ENCODE measurements around the gene ARMC2. TPM values are rescaled to one million over a fixed set of nuclear protein-coding genes. Genes with fewer than 3 reads are reported as not detected.

Gene ARMC2
- polyA plus RNA-seq, 1 of the 3 experiments (the other 2 are of a cell fraction): 2.4 TPM

- Histone ChIP-seq H3K27ac (ENCODE audit: low read depth in 2 of 2, low read length in 1 of 2) (no peak overlapping the region), H3K27me3 (ENCODE audit: insufficient read depth) (no peaks in the 10 kb centered on the region), H3K79me2 (ENCODE audit: insufficient read depth) (no peaks in the 10 kb centered on the region), H3K9me3 (no peaks in the 10 kb centered on the region), H2AFZ (ENCODE audit: low read depth) (no peak overlapping the region), H3F3A (replicated peaks; ENCODE audit: insufficient read depth) (peaks cover 3% of the 10 kb centered on the region), H4K20me1 (ENCODE audit: insufficient read depth) (no peaks in the 10 kb centered on the region), H3K4me2 (no peak overlapping the region), H3K4me3 (ENCODE audit: low read depth in 2 of 2, low read length in 1 of 2) (no peak overlapping the region), H3K36me3 (replicated peaks in 1 of 2; ENCODE audit: control insufficient read depth in 1 of 2, insufficient read depth in 2 of 2, low read length in 1 of 2) (no peaks in the 10 kb centered on the region), H3K4me1 (ENCODE audit: control insufficient read depth in 1 of 2, insufficient read depth in 2 of 2, low read depth in 1 of 2, low read length in 1 of 2) (no peaks in the 10 kb centered on the region; a peak in 1 of 4 replicates), H3K9ac (no peak overlapping the region), H3K9me2 (no peaks in the 10 kb centered on the region)
- CTCF ChIA-PET: interaction anchor here (1.0 kb wide), 1 partner anchor 53 kb away, joined by 3 read pairs; no protein-coding TSS in a partner anchor
- TF ChIP-seq USF1 (IDR thresholded peaks at IDR 0.05; ENCODE audit: borderline replicate concordance, low read depth) (no peak), NRF1 (IDR thresholded peaks at IDR 0.05; ENCODE audit: low read depth, low read length) (no peak), USF2 (IDR thresholded peaks at IDR 0.05; ENCODE audit: borderline replicate concordance, low read depth, low read length) (no peak), NFIC (IDR thresholded peaks at IDR 0.05; ENCODE audit: borderline replicate concordance) (no peak), FOXM1 (IDR thresholded peaks at IDR 0.05; ENCODE audit: low read depth) (no peak), TEAD4 (IDR thresholded peaks at IDR 0.05; ENCODE audit: borderline replicate concordance, insufficient read depth) (no peak), CTCF (IDR thresholded peaks at IDR 0.05) (no peak), JUND (IDR thresholded peaks at IDR 0.05) (no peak), EZH2phosphoT487 (IDR thresholded peaks at IDR 0.05; ENCODE audit: borderline replicate concordance, low read depth) (no peak), MAX (IDR thresholded peaks at IDR 0.05; ENCODE audit: low read depth) (no peak), RFX5 (IDR thresholded peaks at IDR 0.05; ENCODE audit: low read length) (no peak), PBX3 (IDR thresholded peaks at IDR 0.05) (no peak), TCF12 (IDR thresholded peaks at IDR 0.05) (no peak), GABPA (IDR thresholded peaks at IDR 0.05; ENCODE audit: low read depth) (no peak), FOXJ3 (CRISPR knock-in tag; IDR thresholded peaks at IDR 0.05) (no peak), ELF1 (IDR thresholded peaks at IDR 0.05) (no peak), MEF2A (IDR thresholded peaks at IDR 0.05; ENCODE audit: borderline replicate concordance, low read depth) (no peak), RAD21 (IDR thresholded peaks at IDR 0.05; ENCODE audit: low read length) (no peak)
- POLR2A ChIA-PET: no interaction called here
- DNase-seq: no peak
- WGBS (ENCODE audit: low lambda C conversion rate): 55% methylated on average over 2 of the region's 2 CpGs
Observed at GRCh38 chr6:109013656-109014305, 165.6 kb downstream of the ARMC2 start.
